ENCODE measurements around the gene RALBP1. TPM values are rescaled to one million over a fixed set of nuclear protein-coding genes. Genes with fewer than 3 reads are reported as not detected.
"Not testable (repeated sequence)": the region's sequence is repeated elsewhere in the genome, so short reads cannot be mapped to it uniquely, and the experiment has no call there.

RALBP1 gene
- total and polyA plus RNA-seq, 9 of the 15 experiments (the other 6 are each of a cell fraction or from before 2014, with no cell fraction given): 10.9 to 70.0 (median 61.3) TPM

DNA sequence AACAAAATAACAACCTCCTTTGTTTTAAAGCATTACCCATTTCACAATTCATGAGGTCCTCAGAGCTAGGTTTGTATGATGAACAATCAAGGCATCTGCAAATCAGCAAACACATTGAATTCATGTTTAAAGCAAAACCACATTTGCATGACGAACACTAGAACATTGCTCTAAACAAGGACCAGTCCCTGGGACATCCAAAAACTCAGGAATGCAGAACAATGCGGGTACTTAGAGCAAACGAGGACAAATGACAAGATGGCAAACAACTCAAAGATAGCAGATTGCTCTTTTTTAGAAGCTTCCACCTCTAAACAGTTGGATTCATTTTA is 45.7 kb upstream of the RALBP1 start:
- H3K9ac ChIP-seq (ENCODE audit: insufficient read depth in 1 of 2, low read depth in 2 of 2, low read length in 2 of 2): no peak overlapping the region
- DNase-seq (ENCODE audit: extremely low read depth in 1 of 4, low spot score in 3 of 4): no peak
- H3K4me3 ChIP-seq: no peak overlapping the region
- POLR2A ChIA-PET: interaction anchor here (0.9 kb wide), 1 partner anchor 9 kb away, joined by 3 read pairs; no protein-coding TSS in a partner anchor
- WGBS (ENCODE audit: insufficient coverage, low coverage, missing lambda C conversion rate): 11% methylated on average over 3 of the region's 3 CpGs
- no peak for FAIRE-seq
- ATAC-seq: no peak
- TF ChIP-seq CEBPB (tag; IDR thresholded peaks at IDR 0.05): 0 out of 2 replicates have a peak, but pooled peaks have one; percentile 3
- TF ChIP-seq, protein P1, sequence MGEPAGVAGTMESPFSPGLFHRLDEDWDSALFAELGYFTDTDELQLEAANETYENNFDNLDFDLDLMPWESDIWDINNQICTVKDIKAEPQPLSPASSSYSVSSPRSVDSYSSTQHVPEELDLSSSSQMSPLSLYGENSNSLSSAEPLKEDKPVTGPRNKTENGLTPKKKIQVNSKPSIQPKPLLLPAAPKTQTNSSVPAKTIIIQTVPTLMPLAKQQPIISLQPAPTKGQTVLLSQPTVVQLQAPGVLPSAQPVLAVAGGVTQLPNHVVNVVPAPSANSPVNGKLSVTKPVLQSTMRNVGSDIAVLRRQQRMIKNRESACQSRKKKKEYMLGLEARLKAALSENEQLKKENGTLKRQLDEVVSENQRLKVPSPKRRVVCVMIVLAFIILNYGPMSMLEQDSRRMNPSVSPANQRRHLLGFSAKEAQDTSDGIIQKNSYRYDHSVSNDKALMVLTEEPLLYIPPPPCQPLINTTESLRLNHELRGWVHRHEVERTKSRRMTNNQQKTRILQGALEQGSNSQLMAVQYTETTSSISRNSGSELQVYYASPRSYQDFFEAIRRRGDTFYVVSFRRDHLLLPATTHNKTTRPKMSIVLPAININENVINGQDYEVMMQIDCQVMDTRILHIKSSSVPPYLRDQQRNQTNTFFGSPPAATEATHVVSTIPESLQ (CRISPR knock-in tag; IDR thresholded peaks at IDR 0.05): no peak
- peaks cover 4 to 5% of the 10 kb centered on the region in 2 experiments; a peak in 2 of 5 replicates for H3K4me1 ChIP-seq (replicated peaks in 1 of 2; ENCODE audit: control insufficient read depth in 2 of 2, insufficient read depth in 2 of 2, low read length in 2 of 2)
- BruUV-seq (replicated peaks): no TSS peak
- in situ Hi-C loops (cut with MboI) (no loop called here), intact Hi-C loops (cut with micrococcal nuclease) (no loop called here)
- 0 out of 2 replicates have a peak overlapping the region, but pooled peaks have one; percentile 5 for H2AFZ ChIP-seq (ENCODE audit: low read depth, low read length)
- H3K9me3 ChIP-seq (replicated peaks; ENCODE audit: control insufficient read depth, insufficient read depth, low read depth, low read length): peaks cover 3% of the 10 kb centered on the region; the same call in 1 of the 2 replicates
- H3K36me3 ChIP-seq (ENCODE audit: control insufficient read depth, insufficient read depth, low read length): no peaks in the 10 kb centered on the region
- CTCF ChIA-PET (ENCODE audit: low intra/inter-chr PET ratio): no interaction called here
- no peaks in the 10 kb centered on the region for H4K20me1 ChIP-seq (replicated peaks; ENCODE audit: control insufficient read depth, insufficient read depth, low read length)
- no peak overlapping the region for H3K27ac ChIP-seq (ENCODE audit: extremely low read depth, low read depth, low read length)
- H3K9me1 ChIP-seq (ENCODE audit: control insufficient read depth, insufficient read depth, low read length): no peaks in the 10 kb centered on the region
- no peaks in the 10 kb centered on the region for H3K27me3 ChIP-seq (ENCODE audit: control insufficient read depth in 2 of 2, insufficient read depth in 2 of 2, low read length in 2 of 2)
- H3K79me2 ChIP-seq (ENCODE audit: control insufficient read depth, insufficient read depth, low read length): no peaks in the 10 kb centered on the region
- H3K4me2 ChIP-seq (ENCODE audit: insufficient read depth, low read length): no peak overlapping the region

DNA sequence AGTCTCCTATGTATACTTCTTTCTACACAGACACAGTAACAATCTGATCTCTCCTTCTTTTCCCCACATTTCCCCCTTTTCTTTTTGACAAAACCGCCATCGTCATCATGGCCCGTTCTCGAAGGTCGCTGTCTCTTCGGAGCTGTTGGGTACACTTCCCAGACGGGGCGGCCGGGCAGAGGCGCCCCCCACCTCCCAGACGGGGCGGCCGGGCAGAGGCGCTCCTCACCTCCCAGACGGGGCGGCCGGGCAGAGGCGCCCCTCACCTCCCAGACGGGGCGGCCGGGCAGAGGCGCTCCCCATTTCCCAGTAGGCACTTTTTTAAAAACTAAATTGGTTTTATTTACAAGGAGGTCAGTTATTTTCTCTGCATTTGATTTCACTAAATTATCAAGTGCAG is 45.0 kb upstream of the RALBP1 start:
- BruUV-seq (replicated peaks); ATAC-seq; POLR2A ChIA-PET: not testable (repeated sequence)

More for the DNA sequence above, 45.0 kb upstream of the RALBP1 start:
- H3K36me3 ChIP-seq (ENCODE audit: control insufficient read depth, insufficient read depth, low read length); H3K27ac ChIP-seq (ENCODE audit: extremely low read depth, low read depth, low read length); H3K27me3 ChIP-seq (ENCODE audit: control insufficient read depth in 2 of 2, insufficient read depth in 2 of 2, low read length in 2 of 2); H3K9ac ChIP-seq (ENCODE audit: insufficient read depth in 1 of 2, low read depth in 2 of 2, low read length in 2 of 2); H2AFZ ChIP-seq (ENCODE audit: low read depth, low read length); CTCF ChIA-PET (ENCODE audit: low intra/inter-chr PET ratio); H4K20me1 ChIP-seq (replicated peaks; ENCODE audit: control insufficient read depth, insufficient read depth, low read length); H3K4me2 ChIP-seq (ENCODE audit: insufficient read depth, low read length); H3K79me2 ChIP-seq (ENCODE audit: control insufficient read depth, insufficient read depth, low read length); H3K9me1 ChIP-seq (ENCODE audit: control insufficient read depth, insufficient read depth, low read length); H3K4me3 ChIP-seq; FAIRE-seq; H3K9me3 ChIP-seq (replicated peaks; ENCODE audit: control insufficient read depth, insufficient read depth, low read depth, low read length); in situ Hi-C loops (cut with MboI); DNase-seq (ENCODE audit: extremely low read depth in 1 of 4, low spot score in 3 of 4); intact Hi-C loops (cut with micrococcal nuclease); H3K4me1 ChIP-seq (replicated peaks in 1 of 2; ENCODE audit: control insufficient read depth in 2 of 2, insufficient read depth in 2 of 2, low read length in 2 of 2): not testable (repeated sequence)
- WGBS (ENCODE audit: insufficient coverage, low coverage, missing lambda C conversion rate): 87% methylated on average over 10 of the region's 22 CpGs

All from K562 (cell line).